ENCODE results near the gene CD28. TPM values are rescaled to one million over a fixed set of nuclear protein-coding genes. Genes with fewer than 3 reads are reported as not detected.

The CD28 gene
- total RNA-seq, 1 donor from 2014 or later: 0.17 TPM

- DNase-seq (ENCODE audit: extremely low spot score, unreplicated experiment): no peak
- H3K9me3 Mint-ChIP-seq: peaks cover 8% of the 10 kb centered on the region
- no peaks in the 10 kb centered on the region for H3K27me3 Mint-ChIP-seq
- H3K27ac Mint-ChIP-seq: no peak overlapping the region
- no peak for TF ChIP-seq CTCF (conservative IDR thresholded peaks at IDR 0.05)
- H3K36me3 Mint-ChIP-seq: no peaks in the 10 kb centered on the region
- H3K4me1 Mint-ChIP-seq (ENCODE audit: unreplicated experiment): peaks cover 4% of the 10 kb centered on the region
- no peak overlapping the region for H3K4me3 Mint-ChIP-seq
Observed at GRCh38 chr2:203740871-203741281, 34.4 kb downstream of the CD28 start.

GRCh38 chr2:203741566-203741965, 35.1 kb downstream of the CD28 start:
- Mint-ChIP-seq H3K27ac (no peak overlapping the region), H3K4me1 (ENCODE audit: unreplicated experiment) (peaks cover 4% of the 10 kb centered on the region), H3K36me3 (no peaks in the 10 kb centered on the region), H3K27me3 (no peaks in the 10 kb centered on the region), H3K4me3 (no peak overlapping the region), H3K9me3 (peaks cover 8% of the 10 kb centered on the region)
- no peak for DNase-seq (ENCODE audit: extremely low spot score, unreplicated experiment)
- TF ChIP-seq CTCF (conservative IDR thresholded peaks at IDR 0.05): no peak

- H3K4me3 Mint-ChIP-seq: no peak overlapping the region
- no peaks in the 10 kb centered on the region for H3K36me3 Mint-ChIP-seq
- TF ChIP-seq CTCF (conservative IDR thresholded peaks at IDR 0.05): no peak
- peaks cover 4% of the 10 kb centered on the region for H3K4me1 Mint-ChIP-seq (ENCODE audit: unreplicated experiment)
- DNase-seq (ENCODE audit: extremely low spot score, unreplicated experiment): no peak
- peaks cover 8% of the 10 kb centered on the region for H3K9me3 Mint-ChIP-seq
- no peaks in the 10 kb centered on the region for H3K27me3 Mint-ChIP-seq
- no peak overlapping the region for H3K27ac Mint-ChIP-seq
Observed at GRCh38 chr2:203743441-203743981, 37.1 kb downstream of the CD28 start.

DNA sequence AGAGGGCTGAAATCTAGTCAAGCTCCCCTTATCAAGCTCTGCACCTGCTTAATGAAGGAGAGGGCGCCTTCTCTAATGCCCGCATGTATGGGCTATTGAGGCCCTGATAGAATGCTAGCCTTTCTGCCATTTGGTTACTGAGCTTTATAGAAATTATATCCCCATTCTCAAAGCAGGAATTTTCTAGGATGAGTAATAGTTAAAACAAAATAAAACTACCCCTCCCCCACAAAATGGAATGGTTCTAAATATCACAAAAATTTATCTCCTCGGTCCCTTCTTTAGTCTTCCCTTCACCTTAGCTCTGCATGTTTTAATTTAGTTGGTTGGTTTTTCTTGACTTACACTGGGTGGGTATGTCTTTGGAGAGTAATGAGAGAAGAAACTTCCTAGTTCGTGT, 37.7 kb downstream of the CD28 start:
- Mint-ChIP-seq H3K27ac (no peak overlapping the region), H3K9me3 (peaks cover 8% of the 10 kb centered on the region), H3K4me3 (no peak overlapping the region), H3K4me1 (ENCODE audit: unreplicated experiment) (peaks cover 4% of the 10 kb centered on the region), H3K36me3 (no peaks in the 10 kb centered on the region), H3K27me3 (no peaks in the 10 kb centered on the region)
- TF ChIP-seq CTCF (conservative IDR thresholded peaks at IDR 0.05): no peak
- no peak for DNase-seq (ENCODE audit: extremely low spot score, unreplicated experiment)

DNA sequence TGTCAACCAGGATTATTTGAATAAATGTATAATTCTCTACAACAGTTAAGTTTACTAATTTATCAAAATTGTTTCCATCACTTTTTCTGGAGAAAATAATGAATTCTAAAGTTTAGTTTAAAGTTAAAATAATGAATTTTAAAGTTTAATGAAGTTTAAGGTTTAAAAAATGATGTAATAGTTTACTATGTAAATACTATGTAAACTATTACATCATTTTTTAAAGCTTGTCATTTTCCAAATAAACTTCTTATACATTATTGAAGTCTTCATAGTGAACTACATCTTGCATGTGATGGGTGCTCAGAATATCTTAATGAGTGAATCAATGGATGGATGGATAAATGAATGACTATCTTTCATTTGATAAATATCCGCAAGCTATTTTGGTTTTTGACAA, 38.8 kb downstream of the CD28 start:
- TF ChIP-seq CTCF (conservative IDR thresholded peaks at IDR 0.05): no peak
- no peak overlapping the region for H3K4me3 Mint-ChIP-seq
- H3K27me3 Mint-ChIP-seq: no peaks in the 10 kb centered on the region
- H3K27ac Mint-ChIP-seq: no peak overlapping the region
- peaks cover 8% of the 10 kb centered on the region for H3K9me3 Mint-ChIP-seq
- H3K36me3 Mint-ChIP-seq: no peaks in the 10 kb centered on the region
- H3K4me1 Mint-ChIP-seq (ENCODE audit: unreplicated experiment): peaks cover 4% of the 10 kb centered on the region
- DNase-seq (ENCODE audit: extremely low spot score, unreplicated experiment): no peak

All from type B pancreatic cell (in vitro differentiated cells).